ENCODE data around the gene ARRB2. TPM values are rescaled to one million over a fixed set of nuclear protein-coding genes. Genes with fewer than 3 reads are reported as not detected.

ARRB2 gene
- total and polyA plus RNA-seq, 2 experiments from 2014 or later = 17.3 to 23.3 TPM

- Histone ChIP-seq H3K4me1 (ENCODE audit: low read depth) (no peaks in the 10 kb centered on the region), H3K27me3 (peaks cover 28% of the 10 kb centered on the region), H3K27ac (no peak overlapping the region), H3K36me3 (no peaks in the 10 kb centered on the region), H3K4me3 (no peak overlapping the region), H3K9me3 (ENCODE audit: low read depth) (no peaks in the 10 kb centered on the region)
- no peak for TF ChIP-seq CTCF (IDR thresholded peaks at IDR 0.05; ENCODE audit: low read depth, low read length)
- DNase-seq (ENCODE audit: low read depth in 1 of 2, low spot score in 1 of 2) = peak in 1 of 2 donors; percentile 77
Observed at GRCh38 chr17:4751932-4752331, 41.5 kb downstream of the ARRB2 start.

- H3K4me1 ChIP-seq (ENCODE audit: low read depth) = no peaks in the 10 kb centered on the region
- no peak for DNase-seq (ENCODE audit: low read depth in 1 of 2, low spot score in 1 of 2)
Observed at GRCh38 chr17:4753392-4753791, 43.0 kb downstream of the ARRB2 start.

GRCh38 chr17:4759776-4760236 is 49.4 kb downstream of the ARRB2 start:
- Histone ChIP-seq H3K4me3 (no peak overlapping the region), H3K36me3 (no peaks in the 10 kb centered on the region), H3K9me3 (ENCODE audit: low read depth) (no peaks in the 10 kb centered on the region), H3K27ac (no peak overlapping the region), H3K27me3 (peaks cover 15% of the 10 kb centered on the region), H3K4me1 (ENCODE audit: low read depth) (no peaks in the 10 kb centered on the region)
- TF ChIP-seq CTCF (IDR thresholded peaks at IDR 0.05; ENCODE audit: low read depth, low read length) = no peak
- DNase-seq (ENCODE audit: low read depth in 1 of 2, low spot score in 1 of 2) = no peak

More at GRCh38 chr17:4753392-4753791, 43.0 kb downstream of the ARRB2 start:
- Histone ChIP-seq H3K27ac (no peak overlapping the region), H3K4me3 (no peak overlapping the region), H3K27me3 (peaks cover 28% of the 10 kb centered on the region), H3K36me3 (no peaks in the 10 kb centered on the region), H3K9me3 (ENCODE audit: low read depth) (no peaks in the 10 kb centered on the region)
- TF ChIP-seq CTCF (IDR thresholded peaks at IDR 0.05; ENCODE audit: low read depth, low read length) = no peak

- no peak for DNase-seq (ENCODE audit: low read depth in 1 of 2, low spot score in 1 of 2)
- H3K27ac ChIP-seq = no peak overlapping the region
- H3K4me3 ChIP-seq = no peak overlapping the region
- no peaks in the 10 kb centered on the region for H3K27me3 ChIP-seq
- no peak for TF ChIP-seq CTCF (IDR thresholded peaks at IDR 0.05; ENCODE audit: low read depth, low read length)
- no peaks in the 10 kb centered on the region for H3K4me1 ChIP-seq (ENCODE audit: low read depth)
- no peaks in the 10 kb centered on the region for H3K9me3 ChIP-seq (ENCODE audit: low read depth)
- no peaks in the 10 kb centered on the region for H3K36me3 ChIP-seq
Observed at GRCh38 chr17:4764595-4764994, 54.2 kb downstream of the ARRB2 start.

- Histone ChIP-seq H3K27me3 (no peaks in the 10 kb centered on the region), H3K4me3 (no peak overlapping the region), H3K36me3 (no peaks in the 10 kb centered on the region), H3K4me1 (ENCODE audit: low read depth) (no peaks in the 10 kb centered on the region), H3K27ac (no peak overlapping the region), H3K9me3 (ENCODE audit: low read depth) (no peaks in the 10 kb centered on the region)
- no peak for TF ChIP-seq CTCF (IDR thresholded peaks at IDR 0.05; ENCODE audit: low read depth, low read length)
- DNase-seq (ENCODE audit: low read depth in 1 of 2, low spot score in 1 of 2) = no peak
Observed at GRCh38 chr17:4766201-4766600, 55.8 kb downstream of the ARRB2 start.

- no peak for TF ChIP-seq CTCF (IDR thresholded peaks at IDR 0.05; ENCODE audit: low read depth, low read length)
- no peaks in the 10 kb centered on the region for H3K9me3 ChIP-seq (ENCODE audit: low read depth)
- H3K4me3 ChIP-seq = no peak overlapping the region
- H3K4me1 ChIP-seq (ENCODE audit: low read depth) = no peaks in the 10 kb centered on the region
- no peaks in the 10 kb centered on the region for H3K36me3 ChIP-seq
- H3K27ac ChIP-seq = no peak overlapping the region
- no peak for DNase-seq (ENCODE audit: low read depth in 1 of 2, low spot score in 1 of 2)
- H3K27me3 ChIP-seq = no peaks in the 10 kb centered on the region
Observed at GRCh38 chr17:4766723-4767122, 56.3 kb downstream of the ARRB2 start.
